GM18951 (cell line): Measurements from ENCODE around the gene MNS1.

Source experiments
- POLR2A ChIP-seq: IDR thresholded peaks from 4 replicates; pipeline ENCODE4 v1.6.1; 2011; ENCODE audit warnings: mild to moderate bottlenecking; ENCODE audit not compliant: insufficient read length, insufficient read depth; ENCODE audit errors: extremely low read depth
- in situ Hi-C: fragments of 300-500 bp; cut with MboI; formaldehyde crosslinking; loops from one replicate; pipeline ENCODE4 v1.12.0; 2022; ENCODE audit warnings: low sequenced_read_pairs, mixed read lengths, inconsistent platforms; ENCODE audit not compliant: unreplicated experiment

The MNS1 gene, protein sequence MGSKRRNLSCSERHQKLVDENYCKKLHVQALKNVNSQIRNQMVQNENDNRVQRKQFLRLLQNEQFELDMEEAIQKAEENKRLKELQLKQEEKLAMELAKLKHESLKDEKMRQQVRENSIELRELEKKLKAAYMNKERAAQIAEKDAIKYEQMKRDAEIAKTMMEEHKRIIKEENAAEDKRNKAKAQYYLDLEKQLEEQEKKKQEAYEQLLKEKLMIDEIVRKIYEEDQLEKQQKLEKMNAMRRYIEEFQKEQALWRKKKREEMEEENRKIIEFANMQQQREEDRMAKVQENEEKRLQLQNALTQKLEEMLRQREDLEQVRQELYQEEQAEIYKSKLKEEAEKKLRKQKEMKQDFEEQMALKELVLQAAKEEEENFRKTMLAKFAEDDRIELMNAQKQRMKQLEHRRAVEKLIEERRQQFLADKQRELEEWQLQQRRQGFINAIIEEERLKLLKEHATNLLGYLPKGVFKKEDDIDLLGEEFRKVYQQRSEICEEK

DNA sequence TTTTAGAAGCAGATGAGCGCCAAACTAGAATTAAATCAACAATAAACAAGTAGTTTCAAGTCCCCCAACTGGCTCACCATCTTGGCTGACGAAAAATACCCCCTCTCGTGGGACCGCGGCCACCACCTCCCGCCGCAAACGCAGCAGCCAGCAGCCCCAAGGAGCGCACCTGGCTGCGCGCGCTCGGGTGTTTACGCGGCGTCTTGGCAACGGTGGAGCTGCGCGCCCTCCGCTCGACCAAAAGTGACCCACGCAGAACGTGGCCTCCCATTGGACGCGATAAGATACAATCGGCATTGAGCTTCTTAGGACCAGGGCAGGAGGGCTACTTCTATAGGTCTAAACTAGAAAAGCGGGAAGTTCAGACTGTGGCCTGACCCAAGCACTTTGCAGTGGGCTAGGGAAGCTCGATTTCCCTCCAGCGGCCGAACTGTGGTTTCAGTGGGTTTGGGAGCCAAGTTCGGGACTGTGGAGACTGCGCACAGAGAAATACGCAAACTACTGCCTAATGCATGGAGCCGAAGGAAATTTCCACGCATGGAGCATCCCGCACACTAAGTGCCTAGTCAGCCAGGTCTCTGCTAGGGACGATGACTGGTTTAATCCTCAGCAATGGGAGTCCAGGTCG, at the start of gene MNS1:
Gene MNS1, minus strand, starts transcription at position 245 of the 628 bp plus-strand sequence. Its CDS starts 165 bp downstream, at position 80.
- in situ Hi-C loops, result no loop called here
- TF ChIP-seq POLR2A, result peak; percentile 63

DNA sequence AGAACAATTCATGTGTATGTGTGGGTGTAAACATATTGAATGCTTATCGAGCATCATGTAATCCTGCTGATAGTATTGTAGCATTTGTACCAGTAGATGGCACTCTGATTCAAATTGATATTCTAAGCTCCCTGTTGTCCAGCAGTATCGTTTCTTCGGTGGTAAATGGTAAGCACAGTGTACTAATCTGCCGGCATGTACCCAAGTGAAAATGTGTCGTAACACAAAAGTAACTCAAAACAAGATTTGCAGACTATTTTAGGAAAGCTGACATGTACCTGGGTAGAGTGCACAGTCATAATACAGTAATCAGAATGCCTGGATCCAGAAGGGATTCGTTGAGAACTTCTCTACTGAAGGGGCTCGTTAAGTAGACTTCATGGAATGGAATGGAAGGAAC, 31.7 kb upstream of the MNS1 start:
- TF ChIP-seq POLR2A, result no peak
- in situ Hi-C loops, result loop anchor here (25.0 kb wide), 2 partner anchors 316 to 816 kb away; no protein-coding TSS in a partner anchor

DNA sequence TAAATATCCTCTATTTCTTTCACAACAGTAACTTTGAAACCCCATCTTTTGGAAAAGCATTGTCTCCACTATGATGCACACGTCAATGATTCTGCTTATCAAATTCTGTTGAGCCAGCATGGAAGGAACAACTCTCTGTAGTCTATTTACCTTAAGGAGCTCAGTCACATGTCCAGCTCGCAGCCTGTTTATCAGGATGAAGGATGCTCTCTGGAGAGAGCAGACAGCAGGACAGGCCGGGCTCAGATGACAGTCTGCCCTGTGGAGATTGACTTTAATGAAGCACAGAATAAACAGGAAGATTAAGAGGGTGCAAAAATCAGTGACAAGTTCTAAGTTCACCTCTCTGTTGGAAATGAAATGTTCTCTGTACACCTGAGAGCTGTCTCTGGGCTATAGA, 30.6 kb upstream of the MNS1 start:
- in situ Hi-C loops, result loop anchor here (25.0 kb wide), 2 partner anchors 317 to 817 kb away; no protein-coding TSS in a partner anchor
- TF ChIP-seq POLR2A, result no peak

DNA sequence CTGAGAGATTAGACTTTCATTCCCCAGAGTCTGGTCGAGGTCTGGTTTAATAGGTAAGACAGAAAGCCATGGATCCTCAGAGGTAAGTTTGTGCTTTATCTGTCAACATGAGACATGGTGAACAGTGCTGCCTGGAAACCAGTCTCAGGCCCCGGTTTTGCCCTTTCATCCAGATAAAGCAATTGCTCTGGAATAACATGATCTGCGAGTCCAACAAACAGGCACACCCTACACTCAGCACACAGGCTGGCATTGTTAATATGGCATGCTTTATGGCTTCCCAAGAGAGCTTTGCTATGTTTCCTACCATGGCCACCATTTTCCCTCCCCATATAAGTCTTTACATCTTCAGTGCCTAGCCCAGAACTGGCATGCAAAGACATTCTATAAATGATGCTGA, 30.1 kb upstream of the MNS1 start:
- TF ChIP-seq POLR2A, result no peak
- in situ Hi-C loops, result loop anchor here (25.0 kb wide), 2 partner anchors 317 to 817 kb away; no protein-coding TSS in a partner anchor

- in situ Hi-C loops, result loop anchor here (25.0 kb wide), 2 partner anchors 319 to 819 kb away; no protein-coding TSS in a partner anchor
- TF ChIP-seq POLR2A, result no peak
Measured at GRCh38 chr15:56492791-56493555, 28.0 kb upstream of the MNS1 start.

GRCh38 chr15:56492236-56492635, 27.3 kb upstream of the MNS1 start:
- in situ Hi-C loops, result loop anchor here (25.0 kb wide), 2 partner anchors 320 to 820 kb away; no protein-coding TSS in a partner anchor
- TF ChIP-seq POLR2A, result no peak

DNA sequence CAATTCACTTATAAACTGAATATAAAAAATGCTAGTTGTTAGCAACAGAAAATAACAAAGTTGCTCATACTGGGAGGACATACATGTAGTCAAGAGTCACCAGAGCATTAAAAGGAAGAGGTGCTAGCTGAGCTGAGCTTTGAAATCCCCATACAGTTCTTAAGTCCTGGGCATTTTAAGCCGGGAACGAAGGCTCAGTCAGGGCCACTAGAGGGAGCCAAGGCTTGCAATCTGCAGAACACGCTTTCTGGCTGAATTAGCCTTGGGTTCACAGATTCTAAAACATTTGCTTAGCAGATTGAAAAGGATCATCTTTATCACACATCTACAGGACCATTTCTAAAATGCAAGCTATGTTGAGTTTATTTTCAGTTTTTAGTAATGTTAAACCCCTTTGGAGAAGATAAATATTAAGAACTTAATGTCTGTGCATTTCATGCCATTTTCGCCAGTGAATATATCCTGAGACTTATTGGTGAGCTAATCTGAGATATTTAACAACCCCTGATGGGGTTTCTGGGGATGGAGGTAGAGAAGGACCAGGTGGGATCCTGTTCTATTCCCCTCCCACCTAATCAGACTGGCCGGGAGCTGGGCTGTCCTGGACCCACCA, 26.3 kb upstream of the MNS1 start:
- in situ Hi-C loops, result loop anchor here (25.0 kb wide), 2 partner anchors 321 to 821 kb away; no protein-coding TSS in a partner anchor
- TF ChIP-seq POLR2A, result no peak

GRCh38 chr15:56490461-56490860, 25.5 kb upstream of the MNS1 start:
- in situ Hi-C loops, result loop anchor here (25.0 kb wide), 2 partner anchors 322 to 822 kb away; no protein-coding TSS in a partner anchor
- no peak for TF ChIP-seq POLR2A

DNA sequence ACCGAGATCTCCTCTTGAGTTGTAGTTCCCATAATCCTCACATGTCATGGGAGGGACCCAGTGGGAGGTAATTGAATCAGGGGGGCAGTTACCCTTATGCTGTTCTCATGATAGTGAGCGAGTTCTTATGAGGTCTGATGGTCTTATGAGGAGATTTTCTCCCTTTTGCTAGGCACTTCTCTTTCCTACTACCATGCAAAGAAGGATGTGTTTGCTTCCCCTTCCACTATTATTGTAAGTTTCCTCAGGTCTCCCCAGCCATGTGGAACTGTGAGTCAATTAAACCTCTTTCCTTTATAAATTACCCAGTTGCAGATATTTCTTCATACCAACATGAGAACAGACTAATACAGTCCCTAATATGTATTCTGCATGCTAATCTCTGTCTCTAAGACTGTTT, 21.3 kb upstream of the MNS1 start:
- in situ Hi-C loops, result loop anchor here (25.0 kb wide), 2 partner anchors 326 to 826 kb away; no protein-coding TSS in a partner anchor

GRCh38 chr15:56485426-56485825, 20.5 kb upstream of the MNS1 start:
- in situ Hi-C loops, result loop anchor here (25.0 kb wide), 2 partner anchors 327 to 827 kb away; no protein-coding TSS in a partner anchor

GRCh38 chr15:56484287-56484686, 19.4 kb upstream of the MNS1 start:
- no peak for TF ChIP-seq POLR2A
- in situ Hi-C loops, result loop anchor here (25.0 kb wide), 2 partner anchors 328 to 828 kb away; no protein-coding TSS in a partner anchor

DNA sequence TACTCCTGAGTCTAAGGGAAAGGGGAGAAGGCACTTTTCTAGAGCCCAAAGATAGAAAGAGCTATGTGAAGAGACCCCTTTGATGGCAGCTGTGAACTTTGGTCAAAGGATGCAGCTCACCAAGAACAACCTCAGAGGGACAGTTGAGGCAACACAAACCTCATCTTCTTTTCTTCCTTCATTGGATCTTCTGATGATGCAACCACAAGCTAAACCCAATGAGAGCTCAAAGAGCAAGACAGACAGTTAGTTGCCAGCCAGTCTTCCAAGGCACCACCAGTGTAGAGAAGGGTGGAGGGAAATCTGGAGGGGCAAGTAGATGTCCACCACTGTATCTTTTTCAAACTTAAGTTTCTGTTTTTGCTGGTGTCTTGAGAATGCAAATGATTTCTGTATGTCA, 10.4 kb upstream of the MNS1 start:
- TF ChIP-seq POLR2A, result no peak
- in situ Hi-C loops, result loop anchor here (25.0 kb wide), 2 partner anchors 337 to 837 kb away; no protein-coding TSS in a partner anchor
